Gastrocnemius medialis (tissue), 4 donors: ENCODE results near the gene TLE1. TPM values are rescaled to one million over a fixed set of nuclear protein-coding genes. Genes with fewer than 3 reads are reported as not detected.
A peak's percentile ranks its signal among the peaks of the same experiment; 100 is the strongest.

ENCODE experiments used
- ATAC-seq, 2 donors: fragments of 150-250 bp; one replicate each; pipeline ENCODE4 v1.9.1; 2016
- DNase-seq, 2 donors: peaks; one replicate each; pipeline ENCODE4 v3.0.0-alpha.2; 2019
- H3K27ac ChIP-seq, 4 donors: fragments of 200-600 bp; sonication (generic); 1 replicate in 1 of 4; 2 replicates in 3 of 4; pipeline ENCODE4 v1.5.1; 2016 to 2018; ENCODE audit warnings: mild to moderate bottlenecking in 2 of 4, moderate library complexity in 1 of 4
- H3K27me3 ChIP-seq, 3 donors: fragments of 200-600 bp; sonication (generic) in 2 of 3; 1 replicate in 1 of 3; 2 replicates in 2 of 3; pipeline versions ENCODE4 v1.5.1 to v1.6.0; 2016 to 2019; ENCODE audit warnings: mild to moderate bottlenecking in 1 of 3, moderate library complexity in 1 of 3
- H3K36me3 ChIP-seq, 2 donors: fragments of 200-600 bp; sonication (generic) in 1 of 2; one replicate each; pipeline ENCODE4 v1.5.1; 2017 to 2018
- H3K4me1 ChIP-seq, 2 donors: fragments of 200-600 bp; sonication (generic) in 1 of 2; one replicate each; pipeline ENCODE4 v1.5.1; 2016 to 2017; ENCODE audit warnings: mild to moderate bottlenecking in 2 of 2
- H3K4me3 ChIP-seq, 4 donors: fragments of 200-600 bp; sonication (generic) in 3 of 4; 1 replicate in 1 of 4; 2 replicates in 3 of 4; pipeline ENCODE4 v1.5.1; 2016 to 2019; ENCODE audit warnings: mild to moderate bottlenecking in 2 of 4
- H3K9me3 ChIP-seq, 3 donors: fragments of 200-600 bp; sonication (generic) in 2 of 3; 1 replicate in 1 of 3; 2 replicates in 2 of 3; pipeline ENCODE4 v1.5.1; 2016 to 2019
- CTCF ChIP-seq, 5 experiments: fragments of 450-650 bp in 3 of 5; fragments of 200-600 bp in 2 of 5; sonication (generic) in 2 of 5; IDR thresholded peaks in 4 of 5; conservative IDR thresholded peaks in 1 of 5; 1 replicate in 4 of 5; 2 replicates in 1 of 5; pipeline ENCODE4 v1.5.1; 2016 to 2019; ENCODE audit warnings: antibody characterized with exemption in 5 of 5, mild to moderate bottlenecking in 3 of 5, moderate library complexity in 3 of 5
- POLR2A ChIP-seq, 2 donors: fragments of 450-650 bp; IDR thresholded peaks; one replicate each; pipeline ENCODE4 v1.6.1; 2017; ENCODE audit warnings: antibody characterized with exemption in 2 of 2, mild to moderate bottlenecking in 2 of 2, moderate library complexity in 2 of 2
- in situ Hi-C, 4 donors: fragments of 200-750 bp; cut with MboI; loops; one replicate each; pipeline versions ENCODE4 v1.15.0 to v1.8.0; 2017; ENCODE audit warnings: low sequenced_read_pairs in 4 of 4
- intact Hi-C: fragments of 100-400 bp; cut with DNase I; formaldehyde crosslinking; loops from one replicate; pipeline ENCODE4 v1.15.1; 2023; ENCODE audit warnings: low total_unique reads
- total RNA-seq, 4 donors: library from RNA; depleted of rRNA; stranded (reverse); fragments of >200 nt; gene quantifications; one replicate each; pipeline versions ENCODE4 v1.1.0 to v1.2.3, GENCODE V29; 2016

The TLE1 gene
- total RNA-seq, 4 donors from 2014 or later, result 32.0 to 159 (median 55.4) TPM

DNA sequence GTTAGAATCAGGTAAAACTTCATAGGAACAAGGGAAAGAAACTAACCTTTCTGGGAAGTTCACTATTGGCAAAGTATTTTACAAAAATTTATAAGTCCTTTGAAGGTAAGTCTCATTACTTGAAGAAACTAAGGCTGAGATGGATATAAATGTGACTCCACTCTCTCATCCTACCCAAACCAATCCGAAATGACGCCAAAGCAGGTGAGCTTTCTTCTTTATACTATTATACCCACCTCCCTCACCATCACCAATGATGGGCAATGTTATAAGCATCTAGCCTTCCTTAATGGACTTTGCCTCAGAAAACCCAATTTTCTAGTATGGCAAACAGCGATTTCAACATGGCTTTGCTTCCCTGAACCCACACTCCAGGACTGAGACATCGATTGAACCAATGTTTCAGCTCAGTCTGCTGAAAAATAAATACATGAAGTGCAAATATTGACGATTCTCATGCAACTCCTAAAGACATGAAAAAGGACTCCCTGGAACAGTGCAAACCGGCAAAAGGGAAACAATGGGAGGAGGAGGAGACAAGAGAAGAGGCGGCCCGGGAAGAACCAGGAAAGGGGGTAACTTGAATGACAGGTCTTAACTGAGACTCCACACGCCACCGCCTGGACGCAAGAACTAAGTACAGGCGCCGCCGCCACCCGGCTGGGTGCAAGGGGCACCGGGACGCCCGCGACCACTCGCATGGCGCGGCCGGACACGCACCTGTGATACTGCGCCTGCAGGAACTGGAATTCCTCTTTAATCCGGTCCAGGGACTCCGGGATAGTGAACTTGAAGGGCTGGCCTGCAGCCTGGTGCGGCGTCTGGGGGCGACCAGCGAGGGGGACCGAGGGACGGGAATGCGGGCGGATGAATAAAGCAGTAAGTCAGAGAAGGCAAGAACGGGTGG lies 2.5 kb downstream of the TLE1 start:
- H3K27me3 ChIP-seq, result no peaks in the 10 kb centered on the region
- H3K4me3 ChIP-seq, result peak overlapping the region; percentile 74 to 92 (median 86)
- H3K36me3 ChIP-seq, result no peaks in the 10 kb centered on the region
- H3K9me3 ChIP-seq, result no peaks in the 10 kb centered on the region
- DNase-seq (peak; percentile 80 to 86), ATAC-seq (peak; percentile 40 to 48)
- peak overlapping the region; percentile 94 to 98 (median 96) for H3K27ac ChIP-seq
- in situ Hi-C loops (no loop called here), intact Hi-C loops (loop anchor here (1.0 to 10.0 kb wide), 6 partner anchors 75 to 1622 kb away; no protein-coding TSS in a partner anchor)
- TF ChIP-seq CTCF (IDR thresholded peaks at IDR 0.05 in 4 of 5, conservative IDR thresholded peaks at IDR 0.05 in 1 of 5) (peak; percentile 76 to 84 (median 82)), POLR2A (IDR thresholded peaks at IDR 0.05) (peak; percentile 58 to 64)
- H3K4me1 ChIP-seq, result peaks cover 50 to 55% of the 10 kb centered on the region in 2 donors

GRCh38 chr9:81685763-81686613 lies 3.4 kb downstream of the TLE1 start:
- peak overlapping the region; percentile 94 to 98 (median 96) for H3K27ac ChIP-seq
- H3K36me3 ChIP-seq, result no peaks in the 10 kb centered on the region
- ATAC-seq (no peak), DNase-seq (no peak)
- peak overlapping the region; percentile 74 to 92 (median 86) for H3K4me3 ChIP-seq
- TF ChIP-seq POLR2A (IDR thresholded peaks at IDR 0.05), result no peak
- TF ChIP-seq CTCF (IDR thresholded peaks at IDR 0.05 in 4 of 5, conservative IDR thresholded peaks at IDR 0.05 in 1 of 5), result peak in 4 of 5 experiments; percentile 9 to 46 (median 25)
- H3K27me3 ChIP-seq, result no peaks in the 10 kb centered on the region
- intact Hi-C loops (loop anchor here (5.0 to 10.0 kb wide), 4 partner anchors 74 to 1621 kb away; no protein-coding TSS in a partner anchor), in situ Hi-C loops (no loop called here)
- H3K4me1 ChIP-seq, result peaks cover 58 to 64% of the 10 kb centered on the region in 2 donors
- no peaks in the 10 kb centered on the region for H3K9me3 ChIP-seq

DNA sequence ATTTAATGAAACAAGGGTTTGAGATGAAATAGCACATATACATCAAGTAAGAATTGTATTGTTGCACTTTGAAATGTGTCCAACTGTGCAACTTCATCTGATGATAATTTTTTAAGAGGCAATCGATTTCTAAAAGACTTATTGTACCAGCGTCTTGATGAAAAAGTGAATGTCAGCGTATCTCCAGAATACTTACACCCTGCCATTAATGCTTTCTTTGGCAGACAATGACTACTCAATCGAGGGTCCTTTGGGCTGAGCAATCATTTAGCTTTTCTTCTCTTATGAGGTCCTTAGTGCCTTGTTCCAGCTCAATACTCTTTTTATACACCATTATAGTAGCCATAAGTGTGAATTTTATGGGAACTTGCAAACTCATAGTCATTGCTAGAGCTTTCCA lies 4.7 kb downstream of the TLE1 start:
- in situ Hi-C loops (loop anchor here (5.0 kb wide), 3 partner anchors 152 to 167 kb away; no protein-coding TSS in a partner anchor), intact Hi-C loops (loop anchor here (5.0 to 10.0 kb wide), 4 partner anchors 72 to 1620 kb away; no protein-coding TSS in a partner anchor)
- ATAC-seq (no peak), DNase-seq (no peak)
- H3K27me3 ChIP-seq, result no peaks in the 10 kb centered on the region
- no peaks in the 10 kb centered on the region for H3K36me3 ChIP-seq
- TF ChIP-seq CTCF (IDR thresholded peaks at IDR 0.05 in 4 of 5, conservative IDR thresholded peaks at IDR 0.05 in 1 of 5) (no peak), POLR2A (IDR thresholded peaks at IDR 0.05) (no peak)
- H3K4me1 ChIP-seq, result peaks cover 65 to 72% of the 10 kb centered on the region in 2 donors
- no peaks in the 10 kb centered on the region for H3K9me3 ChIP-seq
- peak overlapping the region in 1 of 4 donors; percentile 91 for H3K4me3 ChIP-seq
- peak overlapping the region in 1 of 4 donors; percentile 94 for H3K27ac ChIP-seq

GRCh38 chr9:81683704-81684103 lies 5.6 kb downstream of the TLE1 start:
- TF ChIP-seq CTCF (IDR thresholded peaks at IDR 0.05 in 4 of 5, conservative IDR thresholded peaks at IDR 0.05 in 1 of 5) (no peak), POLR2A (IDR thresholded peaks at IDR 0.05) (no peak)
- no peak for DNase-seq
- ATAC-seq, result no peak
- Histone ChIP-seq H3K9me3 (no peaks in the 10 kb centered on the region), H3K4me1 (peaks cover 73 to 75% of the 10 kb centered on the region in 2 donors), H3K27ac (peak overlapping the region in 2 of 4 donors; percentile 41 to 52), H3K27me3 (no peaks in the 10 kb centered on the region), H3K36me3 (no peaks in the 10 kb centered on the region), H3K4me3 (peak overlapping the region in 3 of 4 donors; percentile 3 to 91 (median 22))
- in situ Hi-C loops (loop anchor here (5.0 kb wide), 3 partner anchors 151 to 166 kb away; no protein-coding TSS in a partner anchor), intact Hi-C loops (loop anchor here (10.0 kb wide), 2 partner anchors 611 to 1619 kb away; no protein-coding TSS in a partner anchor)
